Right ventricle myocardium inferior (tissue), 1 donor: ENCODE data around the gene IRF6. TPM values are rescaled to one million over a fixed set of nuclear protein-coding genes. Genes with fewer than 3 reads are reported as not detected.

ENCODE experiments used
- ATAC-seq: fragments of 200-7000 bp; cut with Tn5 transposase; one replicate; pipeline ENCODE4 v1.9.1; 2020; ENCODE audit warnings: mild to moderate bottlenecking, moderate library complexity
- DNase-seq: peaks from one replicate; pipeline ENCODE4 v3.0.0; 2021; ENCODE audit errors: missing footprints
- intact Hi-C: fragments of 100-400 bp; cut with DNase I; formaldehyde crosslinking; loops from one replicate; pipeline ENCODE4 v1.11.0; 2022
- total RNA-seq: library from RNA; stranded (reverse); fragmentation: NEBNext Ultra II Directional; extraction: Animal tissue kit (Norgen Biotek cat#: 25700); gene quantifications from one replicate; pipeline ENCODE4 v1.2.1, GENCODE V29; 2021
- donor health status: DM: no; HTN: yes; CAD: no; lungs with severe emphysema.

IRF6 gene
- total RNA-seq, 1 donor from 2014 or later: 29.7 TPM

DNA sequence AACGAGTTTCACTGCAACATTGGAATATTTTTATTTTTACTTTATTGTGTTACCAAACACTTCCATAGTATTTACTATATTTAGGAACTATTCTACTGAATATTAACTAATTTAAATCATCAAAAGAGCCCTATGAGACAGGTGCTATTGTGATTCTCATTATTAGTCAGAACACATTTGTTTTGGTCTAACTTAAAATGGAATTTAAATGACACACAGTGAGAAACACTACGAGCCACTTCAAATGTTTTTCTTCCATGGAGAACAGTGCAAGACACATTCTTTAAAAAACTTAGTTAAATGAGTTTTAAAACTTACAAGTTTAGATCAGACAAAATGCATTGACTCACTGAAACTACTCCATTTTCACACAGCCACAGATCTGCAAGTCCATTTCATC, 56.7 kb downstream of the IRF6 start:
- no peak for ATAC-seq
- DNase-seq: no peak
- intact Hi-C loops: loop anchor here (5.0 kb wide), 4 partner anchors 33 to 157 kb away; partner anchors contain the start of gene C1orf74

DNA sequence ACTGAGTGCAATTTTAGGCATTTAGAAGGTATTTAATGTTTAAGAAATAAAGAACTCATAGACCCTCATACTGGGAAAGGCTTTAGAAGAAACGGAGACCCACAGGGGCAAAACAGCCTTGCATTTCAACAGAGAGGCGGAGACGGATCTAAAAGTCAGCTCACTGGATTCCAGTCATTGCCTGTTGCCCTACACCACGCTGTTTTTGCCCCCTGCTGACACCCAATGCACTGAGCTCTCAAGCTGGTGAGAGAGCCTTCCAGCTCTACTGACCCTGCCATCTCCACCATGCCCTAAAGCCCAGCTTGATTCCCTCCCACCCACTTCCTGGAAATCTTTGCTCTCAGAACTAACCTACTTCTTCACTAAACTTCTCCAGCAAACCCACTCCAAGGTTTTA, 57.3 kb downstream of the IRF6 start:
- ATAC-seq: no peak
- intact Hi-C loops: loop anchor here (1.0 to 5.0 kb wide), 5 partner anchors 34 to 172 kb away; partner anchors contain the start of gene C1orf74
- no peak for DNase-seq

DNA sequence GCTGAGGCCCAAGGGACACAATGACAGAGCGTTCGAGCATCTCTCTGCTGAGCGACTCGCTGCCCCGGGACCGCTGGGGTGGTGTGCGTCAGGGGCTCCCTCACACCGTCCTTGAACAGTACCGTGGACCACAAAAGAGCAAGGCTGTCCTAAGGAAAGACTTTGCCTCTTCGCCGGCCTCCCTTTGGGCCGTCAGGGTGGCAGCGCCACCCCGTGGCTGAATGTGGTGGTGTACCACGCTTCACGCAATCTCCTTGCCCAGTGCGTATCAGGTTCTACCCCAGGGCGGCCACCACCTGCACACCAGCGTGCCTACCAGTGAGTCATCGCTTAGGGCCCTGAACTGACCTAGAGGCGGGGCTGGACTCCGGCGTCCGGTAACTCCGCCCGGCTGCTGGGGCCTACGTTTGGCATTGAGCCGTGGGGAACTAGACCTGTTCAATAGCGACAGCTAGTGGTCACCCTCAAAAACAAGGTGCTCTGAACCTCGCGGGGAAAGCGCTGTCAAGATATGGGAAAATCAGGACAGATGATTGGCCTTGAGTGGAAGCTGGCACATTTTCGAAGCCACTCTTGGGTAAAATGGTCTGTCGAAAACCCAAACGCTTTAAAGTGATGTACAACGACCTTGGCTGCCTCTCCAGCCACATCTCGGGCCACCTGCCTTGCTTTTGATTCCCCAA, 58.2 kb downstream of the IRF6 start:
- intact Hi-C loops: loop anchor here (1.0 to 5.0 kb wide), 6 partner anchors 35 to 171 kb away; partner anchors contain the start of gene C1orf74
- ATAC-seq (peak; percentile 96), DNase-seq (peak; percentile 93)

DNA sequence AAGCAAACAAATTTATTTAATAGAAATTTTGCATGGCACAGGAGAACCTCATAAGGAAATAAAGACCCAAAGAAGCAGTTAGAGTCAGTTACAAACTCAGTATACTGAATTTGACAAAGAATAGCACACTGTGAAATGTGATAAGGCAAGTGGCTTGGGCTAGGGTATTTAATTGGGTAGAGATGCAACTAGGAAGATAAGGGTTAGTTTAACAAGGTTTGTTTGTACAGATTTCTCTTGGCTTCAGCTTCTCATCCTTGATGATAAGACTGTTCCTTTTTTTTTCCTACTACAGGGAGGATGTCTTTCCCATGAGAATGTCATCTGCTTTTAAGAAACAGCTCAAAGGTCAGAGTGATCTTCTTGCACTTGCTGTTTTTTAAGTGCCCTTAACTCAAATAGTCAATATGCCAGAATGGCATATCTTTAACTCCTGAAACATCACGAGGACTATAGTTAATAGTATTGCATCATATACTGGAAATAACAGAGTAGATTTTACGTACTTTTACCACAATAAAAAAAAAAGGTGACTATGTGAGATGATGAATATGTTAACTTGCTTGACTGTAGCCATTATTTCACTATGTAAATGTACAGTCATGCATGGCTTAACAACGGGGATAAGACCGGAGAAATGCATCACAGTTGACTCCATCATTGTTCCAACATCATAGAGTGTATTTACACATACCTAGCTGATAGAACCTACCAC, 59.3 kb downstream of the IRF6 start:
- intact Hi-C loops: loop anchor here (2.0 to 5.0 kb wide), 5 partner anchors 36 to 154 kb away; partner anchors contain the start of gene C1orf74
- ATAC-seq (no peak), DNase-seq (no peak)

DNA sequence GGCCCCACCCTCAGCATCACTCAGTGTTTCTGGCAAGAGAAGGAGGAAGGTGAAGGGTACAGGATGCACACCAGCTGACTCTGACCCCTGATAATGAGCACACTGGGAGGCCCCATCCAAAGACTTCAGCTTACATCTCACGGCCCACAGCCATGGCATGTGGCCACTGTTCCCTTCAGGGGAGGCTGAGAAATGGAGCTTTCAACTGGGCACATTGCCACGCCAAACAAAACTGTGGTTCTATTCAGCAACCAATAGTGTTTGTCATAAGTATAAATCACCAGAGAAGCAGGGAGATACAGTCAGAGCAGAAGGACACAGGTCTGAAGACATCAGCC, 62.8 kb downstream of the IRF6 start:
- intact Hi-C loops: loop anchor here (2.0 kb wide), 1 partner anchor 100 kb away; no protein-coding TSS in a partner anchor
- peak; percentile 72 for DNase-seq
- ATAC-seq: peak; percentile 22

DNA sequence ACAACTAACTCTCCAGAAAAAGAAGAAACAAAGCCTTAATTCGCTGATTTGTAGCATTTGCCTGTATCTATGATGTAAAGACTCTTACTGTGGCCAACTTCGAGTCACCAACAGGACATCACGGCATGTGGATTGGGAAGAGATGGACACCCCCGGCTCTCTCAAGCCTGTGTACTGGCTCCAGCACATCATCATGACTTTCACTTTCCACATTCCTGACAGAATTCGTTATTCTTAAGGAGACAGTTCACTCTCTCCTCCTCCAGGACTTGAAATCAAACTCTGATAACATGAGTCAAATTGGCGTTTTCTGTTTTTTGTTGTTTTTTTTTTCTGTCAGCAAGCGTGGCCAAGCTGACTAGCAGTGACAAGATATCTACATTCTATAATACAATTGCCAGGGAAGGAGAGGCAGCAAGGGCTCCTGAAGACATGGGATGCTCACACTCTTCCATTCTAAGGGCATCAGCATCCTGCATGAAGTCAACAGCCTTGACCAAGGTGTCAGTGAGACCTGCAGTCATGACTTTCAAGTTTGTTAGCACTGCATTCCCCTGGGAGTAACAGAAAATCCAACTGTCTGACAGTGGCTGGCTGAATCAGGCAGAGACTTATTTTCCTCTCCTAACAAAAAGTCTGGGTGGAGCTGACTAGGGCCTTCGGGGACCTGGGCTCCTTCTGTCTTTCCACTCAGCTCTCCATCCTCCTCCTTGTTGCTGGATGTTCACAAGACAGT, 63.4 kb downstream of the IRF6 start:
- intact Hi-C loops: loop anchor here (2.0 kb wide), 1 partner anchor 100 kb away; no protein-coding TSS in a partner anchor

DNA sequence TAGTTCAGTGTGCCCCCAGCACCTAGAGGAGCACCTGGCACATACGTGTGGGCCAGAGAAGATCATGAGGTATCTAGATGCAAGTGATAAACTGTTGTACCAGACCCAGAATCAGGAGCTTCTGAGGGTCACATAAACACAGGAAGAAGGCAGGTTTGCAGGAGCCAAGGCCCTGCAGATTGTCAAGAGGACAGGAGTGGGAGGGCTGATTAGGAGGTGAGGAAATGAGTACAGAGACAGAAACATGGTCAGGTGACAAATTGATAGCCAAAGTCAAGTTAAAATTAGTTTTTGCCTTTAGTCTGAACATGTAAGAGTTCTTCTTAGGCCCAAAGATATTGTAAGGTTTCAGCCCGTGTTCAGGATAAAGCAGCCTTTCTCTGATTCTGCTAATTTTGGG, 64.1 kb downstream of the IRF6 start:
- intact Hi-C loops: loop anchor here (2.0 kb wide), 1 partner anchor 99 kb away; no protein-coding TSS in a partner anchor
- DNase-seq (no peak), ATAC-seq (peak; percentile 85)

More for the DNA sequence above, 63.4 kb downstream of the IRF6 start:
- no peak for DNase-seq
- ATAC-seq: peak; percentile 65

DNA sequence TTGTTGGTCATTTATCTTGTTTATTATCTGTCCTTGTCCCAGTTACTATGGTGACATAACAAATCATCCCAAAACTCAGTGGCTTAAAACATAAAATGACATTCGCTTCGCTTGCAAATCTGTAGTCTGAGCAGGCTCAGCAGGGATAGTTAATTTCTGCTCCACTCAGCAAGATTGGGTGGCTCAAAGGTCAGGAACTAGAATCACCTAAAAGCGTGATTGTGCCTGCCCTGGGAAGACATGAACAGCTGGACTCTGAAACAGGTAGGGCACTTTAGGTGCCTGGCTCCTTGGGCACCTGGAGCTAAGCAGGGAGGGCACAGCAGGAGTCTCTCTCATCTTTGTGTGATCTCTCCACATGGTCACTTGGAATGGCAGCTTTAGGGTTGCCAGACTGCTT, 64.7 kb downstream of the IRF6 start:
- intact Hi-C loops: no loop called here
- ATAC-seq: no peak

DNA sequence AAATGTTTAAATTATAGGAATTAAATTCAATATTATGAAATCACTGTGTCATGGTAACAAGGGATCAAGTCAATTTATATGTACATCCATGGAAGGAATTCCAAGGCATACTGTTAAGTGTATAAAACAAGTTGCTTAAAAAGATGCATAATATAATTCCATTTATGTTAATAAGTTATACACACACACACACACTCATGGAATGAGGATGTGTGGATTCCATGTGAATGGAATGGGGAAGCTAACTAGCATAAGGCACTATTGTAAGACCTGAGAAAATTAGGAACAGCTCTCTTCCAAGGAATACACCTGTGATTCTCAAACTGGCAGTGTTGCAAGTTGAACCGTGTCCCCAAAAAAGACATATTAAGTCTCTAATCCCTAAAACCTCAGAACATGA, 67.7 kb downstream of the IRF6 start:
- ATAC-seq: no peak
- intact Hi-C loops: no loop called here
- DNase-seq: no peak

More for the DNA sequence above, 64.7 kb downstream of the IRF6 start:
- DNase-seq: no peak

DNA sequence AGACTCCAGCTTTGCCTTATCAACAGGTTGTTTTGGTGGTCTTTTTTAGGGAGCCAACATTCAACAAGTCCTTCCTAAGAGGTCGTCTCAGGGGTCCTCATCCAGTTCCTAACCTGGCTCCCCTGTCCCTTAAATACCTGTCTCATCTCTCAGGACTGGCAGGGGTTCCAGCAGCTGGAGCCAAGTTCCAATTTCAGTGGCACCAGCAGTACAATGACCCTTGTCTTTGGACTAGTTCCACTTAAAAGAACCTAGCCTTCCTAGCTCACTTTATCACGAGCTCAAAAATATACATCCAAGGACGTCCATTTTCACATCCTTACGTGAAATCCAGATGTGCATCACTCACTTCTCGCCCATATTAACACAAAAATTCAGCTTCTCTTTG, 68.8 kb downstream of the IRF6 start:
- ATAC-seq: no peak
- intact Hi-C loops: no loop called here
- DNase-seq: no peak

DNA sequence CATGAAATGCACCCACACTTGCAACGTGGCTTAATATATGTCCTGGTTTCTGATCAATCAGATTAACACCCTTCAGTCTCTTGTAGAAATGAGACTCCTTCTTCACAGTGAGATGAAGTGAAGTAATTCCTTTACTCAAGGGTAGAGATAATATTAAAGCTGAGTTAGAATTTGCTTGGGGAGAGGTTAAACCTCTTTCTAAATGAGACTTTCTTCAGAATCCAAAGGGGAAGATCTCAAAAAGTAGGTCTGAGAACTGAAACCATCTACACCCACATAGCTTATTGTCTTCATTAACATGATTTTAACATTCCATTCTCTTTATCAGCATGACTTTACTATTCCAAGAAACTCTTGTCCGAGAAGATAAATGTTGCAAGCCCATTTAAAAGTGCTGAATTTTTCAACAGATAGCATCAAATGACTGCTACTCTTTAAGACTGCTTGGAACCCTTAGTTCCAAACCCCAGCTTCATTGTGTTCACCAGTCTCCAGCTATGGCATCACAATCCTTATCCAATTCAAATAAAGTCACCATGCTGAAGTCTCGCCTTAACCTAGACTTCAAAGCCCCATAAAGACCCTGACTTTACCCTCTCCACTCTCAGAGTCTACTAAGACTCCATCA, 69.3 kb downstream of the IRF6 start:
- ATAC-seq (no peak), DNase-seq (no peak)
- intact Hi-C loops: no loop called here

Other genes with a start within 250 kb of the IRF6 start
- gene CAMK1G, start 222.4 kb downstream of the IRF6 start, total RNA-seq: not detected
- 5.9 TPM for gene LAMB3, start 153.7 kb downstream of the IRF6 start, total RNA-seq
- gene G0S2, start 130.7 kb downstream of the IRF6 start, total RNA-seq: 460 TPM
- gene HSD11B1, start 101.3 kb downstream of the IRF6 start, total RNA-seq: 4.3 TPM
- 1.7 TPM for gene TRAF3IP3, start 50.1 kb downstream of the IRF6 start, total RNA-seq
- 1.8 TPM for gene C1orf74, start 21.6 kb downstream of the IRF6 start, total RNA-seq
- 2.6 TPM for gene UTP25, start 21.8 kb upstream of the IRF6 start, total RNA-seq
- not detected for gene SYT14, start 132.1 kb upstream of the IRF6 start, total RNA-seq